Upper lobe of left lung (tissue), 6 donors: ENCODE measurements around the gene EEPD1. TPM values are rescaled to one million over a fixed set of nuclear protein-coding genes. Genes with fewer than 3 reads are reported as not detected.
A peak's percentile ranks its signal among the peaks of the same experiment; 100 is the strongest.

Source experiments
- ATAC-seq, 2 donors: fragments of 200-7000 bp; cut with Tn5 transposase; one replicate each; pipeline ENCODE4 v1.9.1; 2022; ENCODE audit warnings: mild to moderate bottlenecking in 2 of 2, moderate library complexity in 2 of 2; ENCODE audit not compliant: low FRiP score in 2 of 2
- DNase-seq, 2 donors: peaks; one replicate each; pipeline ENCODE4 v3.0.0-alpha.2; 2019 to 2020
- H3K27ac ChIP-seq, 4 donors: fragments of 200-600 bp; sonication (generic); one replicate each; pipeline ENCODE4 v1.5.1; 2016 to 2019
- H3K27me3 ChIP-seq, 4 donors: fragments of 200-600 bp; sonication (generic); one replicate each; pipeline ENCODE4 v1.5.1; 2017 to 2019
- H3K36me3 ChIP-seq, 4 donors: fragments of 200-600 bp; sonication (generic); one replicate each; pipeline ENCODE4 v1.5.1; 2016 to 2019
- H3K4me1 ChIP-seq, 4 donors: fragments of 200-600 bp; sonication (generic); one replicate each; pipeline ENCODE4 v1.5.1; 2018 to 2019
- H3K4me3 ChIP-seq, 4 donors: fragments of 200-600 bp; sonication (generic); one replicate each; pipeline ENCODE4 v1.5.1; 2017 to 2019; ENCODE audit warnings: mild to moderate bottlenecking in 2 of 4, moderate library complexity in 1 of 4
- H3K9me3 ChIP-seq, 4 donors: fragments of 200-600 bp; sonication (generic); one replicate each; pipeline ENCODE4 v1.5.1; 2018 to 2019
- EP300 ChIP-seq, 4 donors: sonication (generic); formaldehyde crosslinking; IDR thresholded peaks; one replicate each; pipeline ENCODE4 v1.5.1; 2017; ENCODE audit warnings: antibody characterized with exemption in 4 of 4, control low read depth in 2 of 4
- POLR2A ChIP-seq, 4 donors: fragments of 450-650 bp; IDR thresholded peaks; one replicate each; pipeline ENCODE4 v1.5.1; 2016 to 2017; ENCODE audit warnings: antibody characterized with exemption in 4 of 4, mild to moderate bottlenecking in 2 of 4
- POLR2AphosphoS5 ChIP-seq, 2 donors: sonication (generic); formaldehyde crosslinking; IDR thresholded peaks; one replicate each; pipeline ENCODE4 v1.5.1; 2017; ENCODE audit warnings: antibody characterized with exemption in 2 of 2
- WGBS, 2 donors: methylation state at CpG; one replicate each; pipeline ENCODE4 v1.1.5; 2017 to 2018; 5-methylcytosine and 5-hydroxymethylcytosine counted together
- total RNA-seq, 6 donors: library from RNA; depleted of rRNA in 4 of 6; stranded (reverse); fragments of >200 nt in 4 of 6; gene quantifications; one replicate each; pipeline versions ENCODE4 v1.1.0 to v1.2.1, GENCODE V29; 2016 to 2021
- TF ChIP-seq, protein P1 (sequence below), 6 experiments: fragments of 450-650 bp in 4 of 6; fragments of 200-600 bp in 2 of 6; sonication (generic) in 2 of 6; IDR thresholded peaks; one replicate each; pipeline ENCODE4 v1.5.1; 2016 to 2019; ENCODE audit warnings: antibody characterized with exemption in 6 of 6
- donor health status: DM: no; HTN: no; CAD: no; lungs with moderate emphysema.
- donor health status: DM: no; HTN: yes; CAD: no; lungs with severe emphysema.

The EEPD1 gene
- total RNA-seq, 6 donors from 2014 or later: 5.9 to 25.1 (median 11.2) TPM

DNA sequence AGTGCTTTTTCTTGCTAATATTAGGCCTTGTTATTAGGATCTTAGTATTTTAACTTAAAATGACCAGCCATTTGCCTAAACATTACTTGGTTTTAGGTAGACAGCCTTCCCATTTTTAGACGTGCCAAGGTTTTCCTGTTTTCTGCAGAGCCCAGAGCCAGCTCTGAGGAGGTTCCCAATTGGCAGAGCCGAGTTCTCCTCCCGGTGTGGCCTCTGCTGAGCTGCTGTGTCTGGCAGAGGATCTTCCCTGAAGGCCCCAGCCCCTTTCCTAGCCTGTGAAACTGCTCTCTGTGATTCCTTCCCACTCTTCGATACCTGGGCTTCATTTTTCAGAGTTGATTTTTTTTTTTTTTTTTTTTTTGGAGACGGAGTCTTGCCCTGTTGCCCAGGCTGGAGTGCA is 91.4 kb downstream of the EEPD1 start:
- H3K27me3 ChIP-seq: no peaks in the 10 kb centered on the region
- no peaks in the 10 kb centered on the region for H3K9me3 ChIP-seq
- H3K27ac ChIP-seq: no peak overlapping the region
- no peak for ATAC-seq
- TF ChIP-seq POLR2A (IDR thresholded peaks at IDR 0.05) (no peak), POLR2AphosphoS5 (IDR thresholded peaks at IDR 0.05) (no peak), EP300 (IDR thresholded peaks at IDR 0.05) (no peak)
- TF ChIP-seq, protein P1, sequence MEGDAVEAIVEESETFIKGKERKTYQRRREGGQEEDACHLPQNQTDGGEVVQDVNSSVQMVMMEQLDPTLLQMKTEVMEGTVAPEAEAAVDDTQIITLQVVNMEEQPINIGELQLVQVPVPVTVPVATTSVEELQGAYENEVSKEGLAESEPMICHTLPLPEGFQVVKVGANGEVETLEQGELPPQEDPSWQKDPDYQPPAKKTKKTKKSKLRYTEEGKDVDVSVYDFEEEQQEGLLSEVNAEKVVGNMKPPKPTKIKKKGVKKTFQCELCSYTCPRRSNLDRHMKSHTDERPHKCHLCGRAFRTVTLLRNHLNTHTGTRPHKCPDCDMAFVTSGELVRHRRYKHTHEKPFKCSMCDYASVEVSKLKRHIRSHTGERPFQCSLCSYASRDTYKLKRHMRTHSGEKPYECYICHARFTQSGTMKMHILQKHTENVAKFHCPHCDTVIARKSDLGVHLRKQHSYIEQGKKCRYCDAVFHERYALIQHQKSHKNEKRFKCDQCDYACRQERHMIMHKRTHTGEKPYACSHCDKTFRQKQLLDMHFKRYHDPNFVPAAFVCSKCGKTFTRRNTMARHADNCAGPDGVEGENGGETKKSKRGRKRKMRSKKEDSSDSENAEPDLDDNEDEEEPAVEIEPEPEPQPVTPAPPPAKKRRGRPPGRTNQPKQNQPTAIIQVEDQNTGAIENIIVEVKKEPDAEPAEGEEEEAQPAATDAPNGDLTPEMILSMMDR (IDR thresholded peaks at IDR 0.05): no peak
- H3K36me3 ChIP-seq: no peaks in the 10 kb centered on the region
- H3K4me1 ChIP-seq: no peaks in the 10 kb centered on the region
- WGBS, 2 donors: 75 to 77% methylated on average over 5 of the region's 5 CpGs
- no peak overlapping the region for H3K4me3 ChIP-seq
- no peak for DNase-seq

DNA sequence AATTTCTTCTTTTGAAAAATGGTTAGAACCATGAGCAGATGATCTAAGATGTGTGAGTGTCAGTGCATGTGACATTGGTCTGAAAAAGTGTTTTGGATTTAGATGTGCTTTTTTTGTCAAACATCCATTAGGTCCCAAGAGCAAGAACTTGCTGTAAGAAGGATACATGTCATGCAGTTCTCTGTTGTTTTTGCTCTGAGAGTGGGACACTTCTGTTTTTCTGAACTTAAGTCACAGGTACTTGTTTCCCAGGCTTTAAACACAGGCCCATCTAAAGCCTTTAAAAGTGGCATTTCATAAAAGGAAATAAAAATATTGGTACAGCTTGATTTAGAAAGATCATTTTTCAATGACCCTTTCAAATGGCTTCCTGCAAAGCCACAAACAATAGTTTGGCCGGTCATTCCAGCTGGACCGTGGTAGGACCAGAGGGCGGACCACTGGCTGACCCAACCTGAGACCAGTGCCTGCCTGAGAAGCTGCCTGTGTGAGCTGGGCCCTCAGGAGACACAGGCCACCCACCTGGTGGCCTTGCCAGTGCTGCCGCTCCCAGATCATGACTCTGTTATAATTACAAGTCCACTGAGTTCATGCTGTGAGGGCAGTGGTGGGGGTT is 92.7 kb downstream of the EEPD1 start:
- H3K27ac ChIP-seq: peak overlapping the region in 1 of 4 donors; percentile 3
- no peaks in the 10 kb centered on the region for H3K36me3 ChIP-seq
- no peaks in the 10 kb centered on the region for H3K27me3 ChIP-seq
- TF ChIP-seq POLR2AphosphoS5 (IDR thresholded peaks at IDR 0.05): no peak
- TF ChIP-seq EP300 (IDR thresholded peaks at IDR 0.05): no peak
- TF ChIP-seq, protein P1 (IDR thresholded peaks at IDR 0.05): no peak
- TF ChIP-seq POLR2A (IDR thresholded peaks at IDR 0.05): no peak
- no peak overlapping the region for H3K4me3 ChIP-seq
- DNase-seq: peak in 1 of 2 donors; percentile 17
- no peak for ATAC-seq
- 75 to 84% methylated on average over 3 to 4 of the region's 4 CpGs for WGBS, 2 donors
- no peaks in the 10 kb centered on the region for H3K4me1 ChIP-seq
- no peaks in the 10 kb centered on the region for H3K9me3 ChIP-seq

DNA sequence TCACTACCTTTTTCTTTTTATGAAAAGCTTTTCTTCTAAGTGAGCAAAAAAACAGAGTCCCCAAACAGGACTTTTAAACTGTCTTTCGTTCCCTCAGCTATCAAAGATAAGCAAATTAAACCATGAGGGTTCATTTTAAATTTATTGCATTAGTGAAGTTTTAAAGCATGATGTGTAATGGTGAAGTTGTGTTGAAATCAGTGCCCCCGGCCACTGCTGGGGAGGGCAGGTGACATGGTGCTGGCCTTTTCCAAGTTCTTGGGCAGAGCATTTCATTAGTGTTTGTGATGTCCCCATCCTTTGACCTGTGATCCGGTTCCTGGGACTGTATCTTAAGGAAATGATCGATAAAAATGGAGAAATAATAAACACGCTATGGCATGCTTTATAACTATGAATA is 96.0 kb downstream of the EEPD1 start:
- no peak for ATAC-seq
- TF ChIP-seq POLR2AphosphoS5 (IDR thresholded peaks at IDR 0.05) (no peak), EP300 (IDR thresholded peaks at IDR 0.05) (no peak), POLR2A (IDR thresholded peaks at IDR 0.05) (no peak)
- TF ChIP-seq, protein P1 (IDR thresholded peaks at IDR 0.05): no peak
- no peaks in the 10 kb centered on the region for H3K4me1 ChIP-seq
- H3K4me3 ChIP-seq: no peak overlapping the region
- no peaks in the 10 kb centered on the region for H3K9me3 ChIP-seq
- H3K27me3 ChIP-seq: no peaks in the 10 kb centered on the region
- 77 to 78% methylated on average over 5 of the region's 5 CpGs for WGBS, 2 donors
- no peaks in the 10 kb centered on the region for H3K36me3 ChIP-seq
- H3K27ac ChIP-seq: no peak overlapping the region
- no peak for DNase-seq

DNA sequence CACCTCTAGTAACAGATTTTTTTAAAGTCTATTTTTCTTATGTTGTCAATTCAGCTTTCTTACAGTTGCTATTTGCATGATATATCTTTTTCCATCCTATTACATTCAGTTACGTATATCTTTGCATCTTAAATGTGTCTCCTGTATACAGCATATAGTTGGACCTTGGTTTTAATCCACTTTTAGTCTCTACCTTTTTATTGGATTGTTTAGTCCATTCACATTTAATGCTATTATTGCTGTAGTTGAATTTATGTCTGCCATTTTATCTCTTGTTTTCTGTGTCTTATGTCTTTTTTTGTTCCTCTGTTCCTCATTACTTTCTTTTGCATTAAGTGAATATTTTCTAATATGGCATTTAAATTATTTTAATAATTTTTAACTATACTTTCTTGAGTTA is 100.6 kb downstream of the EEPD1 start:
- ATAC-seq: no peak
- no peak for DNase-seq
- Histone ChIP-seq H3K9me3 (no peaks in the 10 kb centered on the region), H3K4me3 (no peak overlapping the region), H3K4me1 (peaks cover 7 to 9% (median 8%) of the 10 kb centered on the region in 4 donors), H3K36me3 (no peaks in the 10 kb centered on the region), H3K27ac (no peak overlapping the region), H3K27me3 (no peaks in the 10 kb centered on the region)
- no peak for TF ChIP-seq EP300 (IDR thresholded peaks at IDR 0.05)
- TF ChIP-seq POLR2A (IDR thresholded peaks at IDR 0.05): no peak
- TF ChIP-seq, protein P1 (IDR thresholded peaks at IDR 0.05): no peak
- no peak for TF ChIP-seq POLR2AphosphoS5 (IDR thresholded peaks at IDR 0.05)
- 97 to 100% methylated on average over 1 of the region's 1 CpG for WGBS, 2 donors
